ELR (cell line): ENCODE measurements around the gene DNM1L.
A peak's percentile ranks its signal among the peaks of the same experiment; 100 is the strongest.
"Not testable (repeated sequence)": the region's sequence is repeated elsewhere in the genome, so short reads cannot be mapped to it uniquely, and the experiment has no call there.

Experiments
- DNase-seq: peaks from one replicate; pipeline ENCODE4 v3.0.0-alpha.2; 2015; ENCODE audit warnings: low read depth

Gene DNM1L

GRCh38 chr12:32697445-32697844, 18.3 kb downstream of the DNM1L start:
- DNase-seq: no peak

DNA sequence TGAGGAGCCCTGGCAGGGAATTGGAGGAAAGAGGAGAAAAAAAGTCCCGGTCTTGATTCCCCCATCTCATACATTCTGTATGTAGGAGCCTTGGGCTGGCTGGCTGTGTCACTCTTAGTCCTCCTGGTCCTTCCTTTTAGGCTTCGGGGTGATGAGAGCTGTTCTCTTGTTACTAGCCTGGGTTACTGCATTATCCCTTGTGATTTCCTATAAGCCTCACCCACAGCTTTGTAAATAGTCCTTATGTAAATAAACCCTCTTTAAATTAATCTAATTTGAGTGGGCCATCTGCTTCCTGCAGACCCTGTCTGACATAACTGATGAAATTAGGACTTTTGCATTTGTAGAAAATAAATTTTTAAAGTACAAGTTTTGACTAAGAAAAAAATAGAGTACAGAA, 19.2 kb downstream of the DNM1L start:
- no peak for DNase-seq

DNA sequence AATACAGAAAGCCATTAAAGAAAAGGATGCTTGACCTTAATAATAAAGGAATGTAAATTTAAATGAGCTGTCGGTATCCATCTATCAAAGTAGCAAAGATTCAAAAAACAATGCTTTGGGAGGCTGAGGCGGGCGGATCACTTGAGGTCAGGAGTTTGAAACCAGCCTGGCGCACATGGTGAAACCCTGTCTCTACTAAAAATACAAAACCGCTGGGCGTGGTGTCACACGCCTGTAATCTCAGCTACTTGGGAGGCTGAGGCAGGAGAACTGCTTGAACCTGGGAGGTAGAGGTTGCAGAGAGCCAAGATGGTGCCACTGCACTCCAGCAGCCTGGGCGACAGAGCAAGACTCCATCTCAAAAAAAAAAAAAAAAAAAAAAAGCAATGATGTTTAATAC, 20.3 kb downstream of the DNM1L start:
- DNase-seq: not testable (repeated sequence)

DNA sequence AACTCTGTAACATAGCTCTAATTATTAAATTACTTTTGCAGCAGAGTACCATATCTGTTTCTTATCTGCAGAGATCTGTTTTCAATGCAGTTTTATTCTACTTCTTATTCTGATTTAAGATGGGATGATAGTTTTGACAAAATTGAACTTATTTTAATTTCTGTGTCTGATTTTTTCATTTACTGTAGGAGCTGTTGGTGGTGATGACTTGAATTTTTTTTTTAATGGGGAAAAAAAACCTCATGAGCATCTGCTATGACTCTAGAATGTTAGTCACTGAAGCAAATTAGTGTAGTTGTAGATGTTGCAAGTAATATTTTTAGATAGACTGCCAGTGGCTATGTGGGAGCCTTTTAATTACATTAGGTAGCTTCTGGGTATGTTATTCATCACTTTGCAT, 23.4 kb downstream of the DNM1L start:
- DNase-seq: peak; percentile 5

GRCh38 chr12:32702946-32703345, 23.8 kb downstream of the DNM1L start:
- no peak for DNase-seq

- no peak for DNase-seq
Measured at GRCh38 chr12:32705783-32706182, 26.7 kb downstream of the DNM1L start.

GRCh38 chr12:32706335-32707024, 27.4 kb downstream of the DNM1L start:
- DNase-seq: no peak

DNA sequence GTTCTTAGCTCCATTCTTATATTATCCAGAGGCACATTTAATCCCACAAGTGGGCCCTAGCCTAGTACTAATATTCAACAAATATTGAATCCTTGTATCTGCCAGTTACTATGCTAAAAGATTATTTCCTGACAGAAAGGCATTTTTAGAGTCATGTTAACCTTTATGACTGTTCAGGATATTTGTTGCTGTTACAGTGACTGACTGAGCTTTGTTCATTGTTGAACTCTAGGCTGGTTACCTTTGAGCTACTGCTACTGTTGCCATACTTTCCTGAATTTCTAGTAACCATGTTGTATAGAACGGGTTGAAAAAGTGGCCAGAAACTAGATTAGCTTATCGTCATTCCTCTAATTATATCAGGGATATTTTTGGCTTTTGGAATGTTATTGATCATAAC, 29.8 kb downstream of the DNM1L start:
- DNase-seq: no peak

DNA sequence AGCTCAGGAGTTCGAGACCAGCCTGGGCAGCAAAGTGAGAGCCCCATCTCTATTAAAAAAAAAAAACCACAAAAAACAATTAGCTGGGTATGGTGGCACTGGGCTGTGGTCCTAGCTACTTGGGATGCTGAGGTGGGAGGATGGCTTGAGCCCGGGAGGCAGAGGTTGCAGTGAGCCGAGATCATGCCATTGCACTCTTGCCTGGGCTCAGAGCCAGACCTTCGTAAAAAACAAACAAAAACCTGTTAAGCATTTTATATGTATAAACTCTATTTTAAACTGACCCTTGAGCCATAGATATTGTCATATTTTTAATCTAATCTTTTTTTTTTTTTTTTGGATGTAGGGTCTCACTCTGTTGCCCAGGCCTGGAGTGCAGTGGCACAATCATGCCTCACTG, 35.7 kb downstream of the DNM1L start:
- no peak for DNase-seq

DNA sequence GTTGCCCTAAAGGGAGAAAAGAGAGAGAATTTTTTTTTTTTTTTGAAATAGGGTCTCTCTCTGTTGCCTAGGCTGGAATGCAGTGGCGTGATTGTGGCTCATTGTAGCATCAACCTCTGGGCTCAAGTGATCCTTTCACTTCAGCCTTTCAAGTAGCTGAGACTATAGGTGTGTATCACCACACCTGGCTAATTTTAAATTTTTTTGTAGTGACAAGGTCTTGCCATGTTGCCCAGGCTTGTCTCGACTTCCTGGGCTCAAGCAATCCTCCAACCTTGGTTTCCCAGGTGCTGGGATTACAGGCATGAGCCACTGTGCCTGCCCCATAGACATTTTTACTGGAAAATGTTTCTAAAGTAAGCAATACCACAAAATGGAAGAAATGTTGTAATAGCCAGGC, 39.8 kb downstream of the DNM1L start:
- DNase-seq: no peak

GRCh38 chr12:32725308-32725707, 46.2 kb downstream of the DNM1L start:
- DNase-seq: not testable (repeated sequence)

- no peak for DNase-seq
Measured at GRCh38 chr12:32726286-32726685, 47.2 kb downstream of the DNM1L start.

- DNase-seq: peak; percentile 6
Measured at GRCh38 chr12:32727237-32727636, 48.1 kb downstream of the DNM1L start.

DNA sequence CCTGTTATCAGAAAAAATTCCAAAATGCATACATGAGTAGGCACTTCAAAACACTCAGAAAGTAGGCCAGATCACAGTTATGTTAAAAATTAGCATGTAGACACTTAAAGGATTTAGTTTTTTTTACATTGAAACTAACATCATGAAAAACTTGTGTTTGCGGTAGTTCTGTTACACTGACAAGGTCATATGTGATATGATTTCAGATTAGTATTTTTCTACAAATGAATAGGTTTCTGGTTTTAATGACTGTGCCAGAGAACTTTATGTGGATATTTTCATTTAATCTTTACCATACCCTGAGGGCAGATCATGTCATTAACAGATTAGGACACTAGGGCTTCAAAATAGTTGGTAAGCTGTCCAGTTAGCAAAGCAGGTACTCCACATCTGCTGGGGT, 55.9 kb downstream of the DNM1L start:
- DNase-seq: no peak

GRCh38 chr12:32736445-32736844, 57.3 kb downstream of the DNM1L start:
- DNase-seq: no peak

DNA sequence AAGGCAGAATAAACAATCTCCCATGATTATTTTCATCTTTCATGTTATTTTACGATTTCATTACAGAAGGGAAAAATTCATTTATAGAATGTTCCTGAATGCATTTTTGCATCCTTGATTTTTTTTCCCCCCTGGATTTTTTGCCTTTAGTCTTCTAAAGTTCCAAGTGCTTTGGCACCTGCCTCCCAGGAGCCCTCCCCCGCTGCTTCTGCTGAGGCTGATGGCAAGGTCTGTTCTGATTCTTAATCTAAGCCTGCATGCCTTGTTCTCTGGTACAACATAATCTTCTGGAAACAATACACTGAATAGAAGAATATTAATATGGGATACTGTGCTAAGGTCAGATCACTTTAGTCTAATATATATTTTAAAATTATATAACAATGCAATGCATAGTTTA, 58.6 kb downstream of the DNM1L start:
- DNase-seq: no peak

DNA sequence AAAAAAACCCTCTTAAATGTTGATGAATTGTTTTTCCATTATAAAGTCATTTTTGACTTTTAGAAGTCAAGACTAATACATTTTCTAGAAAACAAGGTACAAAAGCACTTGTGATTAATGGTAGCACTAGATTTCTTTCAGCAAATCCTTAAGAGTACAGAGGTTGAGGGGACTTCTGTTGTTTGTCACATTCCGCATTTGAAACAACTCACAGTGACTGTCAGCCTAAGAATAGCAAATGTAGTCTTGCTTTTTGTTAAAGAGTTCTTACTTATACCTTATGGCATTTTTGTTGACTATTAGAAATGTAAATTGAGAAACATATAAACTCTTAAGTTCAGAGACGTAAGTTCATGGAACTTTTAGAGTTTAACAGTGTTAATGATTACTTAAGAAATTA, 60.2 kb downstream of the DNM1L start:
- DNase-seq: no peak

GRCh38 chr12:32742133-32742532, 63.0 kb downstream of the DNM1L start:
- DNase-seq: no peak

DNA sequence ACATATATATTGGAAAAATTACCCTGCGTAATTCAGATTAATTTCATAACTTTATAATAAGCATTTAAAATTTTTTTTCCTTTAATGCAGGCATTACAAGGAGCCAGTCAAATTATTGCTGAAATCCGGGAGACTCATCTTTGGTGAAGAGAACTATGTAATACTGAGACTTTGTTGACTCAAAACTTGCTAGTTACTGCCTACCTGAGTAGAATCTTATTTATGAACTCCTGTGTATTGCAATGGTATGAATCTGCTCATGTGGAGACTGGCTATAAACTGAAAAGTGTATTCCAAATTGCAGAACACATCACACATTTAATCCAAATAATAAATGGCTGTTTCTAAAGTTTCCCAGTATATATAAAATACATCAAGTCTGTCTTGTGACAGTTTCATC, 64.2 kb downstream of the DNM1L start:
- no peak for DNase-seq

DNA sequence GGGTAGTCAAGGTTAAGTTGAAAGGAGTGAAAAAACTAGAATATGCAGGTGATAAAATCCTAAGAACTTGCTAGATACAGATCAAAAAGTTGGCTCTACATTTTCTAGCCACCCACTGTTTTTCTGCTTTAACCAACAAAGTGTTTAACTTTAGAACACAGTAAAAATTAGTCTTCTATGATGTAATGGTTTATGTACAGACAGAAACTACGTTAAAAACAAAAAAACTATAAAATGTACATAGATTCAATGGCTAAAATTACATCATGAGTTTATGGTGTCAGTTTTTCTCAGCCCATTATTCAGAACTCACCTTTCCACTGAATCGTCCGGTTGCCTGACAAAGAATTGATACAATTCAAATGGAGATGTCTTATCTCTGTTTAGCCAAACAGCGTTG, 74.5 kb downstream of the DNM1L start:
- no peak for DNase-seq

DNA sequence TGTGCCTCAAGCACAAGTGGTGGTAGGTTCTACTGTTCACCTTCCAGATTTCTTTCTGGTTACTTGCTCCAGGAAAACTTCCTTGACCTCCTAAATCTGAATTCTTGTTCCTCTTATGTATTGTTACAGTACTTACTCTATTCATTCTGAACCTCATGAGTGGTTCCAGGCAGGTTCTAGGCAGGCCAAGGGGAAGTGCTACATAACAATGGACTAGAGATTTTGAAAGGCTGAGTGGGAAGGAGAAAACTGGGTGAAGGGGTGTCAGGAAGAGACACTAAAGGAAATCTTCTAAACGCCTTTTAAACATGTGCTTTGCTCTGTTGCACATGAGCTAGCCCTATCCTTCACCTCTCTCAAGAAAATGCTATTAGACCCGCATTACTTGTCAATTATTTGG, 75.0 kb downstream of the DNM1L start:
- DNase-seq: peak; percentile 8

- DNase-seq: peak; percentile 96
Measured at GRCh38 chr12:32755051-32755653, 76.1 kb downstream of the DNM1L start.

DNA sequence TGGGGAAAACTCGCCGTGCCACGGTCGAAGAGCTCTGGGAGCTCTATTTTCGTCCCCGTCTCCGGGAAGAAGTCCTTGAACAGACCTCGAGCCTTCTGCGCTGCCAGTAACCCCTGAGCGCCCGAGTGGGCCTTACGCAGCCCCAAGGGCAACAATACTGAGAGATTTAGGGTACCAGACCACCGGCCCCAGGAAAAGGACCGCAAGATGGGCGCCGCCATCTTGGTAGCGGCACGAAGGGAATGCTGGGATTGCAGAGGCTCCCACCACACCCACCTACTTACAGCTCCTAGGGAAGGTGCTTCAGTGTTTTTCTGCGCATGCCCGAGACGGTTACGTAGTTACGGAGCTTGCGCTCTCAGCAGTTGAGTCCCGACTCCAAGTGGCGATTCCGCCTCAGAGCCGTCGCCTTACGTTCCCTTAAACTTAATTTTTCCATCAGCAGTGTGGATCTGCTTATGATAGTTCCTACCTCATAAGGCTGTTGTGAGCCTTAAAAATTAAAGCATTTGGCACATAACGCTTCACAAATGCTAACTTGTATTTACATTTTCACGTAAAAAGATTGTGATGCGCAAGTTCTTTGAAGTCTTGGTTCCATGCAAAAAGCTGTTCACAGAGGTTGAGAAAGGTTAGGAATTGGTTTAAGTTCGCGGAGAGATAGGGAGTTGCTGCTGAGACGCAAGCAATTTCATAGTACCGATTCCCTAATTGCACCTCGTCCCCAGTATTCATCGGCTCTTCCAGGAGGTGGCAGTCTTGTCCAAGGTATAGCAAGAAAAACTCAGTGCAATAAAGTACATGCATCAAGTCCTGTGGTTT, 76.8 kb downstream of the DNM1L start, which contains the start of gene YARS2:
Gene YARS2, minus strand, starts transcription at position 244 of the 822 bp plus-strand sequence. Its CDS starts 23 bp downstream, at position 221.
- peak; percentile 99 for DNase-seq
